Measurements from ENCODE around the gene COQ8A.
"Not testable (repeated sequence)": the region's sequence is repeated elsewhere in the genome, so short reads cannot be mapped to it uniquely, and the experiment has no call there.

COQ8A gene

DNA sequence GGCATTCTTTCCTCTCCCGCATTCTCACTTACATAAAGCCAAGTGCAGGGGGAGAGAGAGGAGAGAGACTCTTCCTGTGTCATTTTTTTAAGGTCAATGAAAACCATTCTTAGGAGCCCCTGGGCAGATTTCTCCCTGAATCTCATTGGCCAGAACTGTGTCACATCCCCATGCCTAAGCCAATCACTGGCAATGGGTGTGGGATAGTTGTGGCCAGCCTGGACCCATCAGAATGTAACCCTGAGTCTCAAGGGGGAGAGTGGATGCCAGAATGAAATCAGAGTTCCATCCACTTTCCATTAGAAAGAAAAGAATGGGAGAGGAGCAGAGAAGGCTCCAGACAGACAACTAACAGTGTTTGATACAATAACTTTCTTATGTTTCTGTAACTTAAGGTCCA lies 31.2 kb upstream of the COQ8A start:
- no peak for DNase-seq
- H3K4me3 Mint-ChIP-seq: no peak overlapping the region
- H3K27ac Mint-ChIP-seq: no peak overlapping the region
- H3K36me3 Mint-ChIP-seq: no peaks in the 10 kb centered on the region
- no peaks in the 10 kb centered on the region for H3K4me1 Mint-ChIP-seq
- H3K9me3 Mint-ChIP-seq: no peaks in the 10 kb centered on the region
- peaks cover 7% of the 10 kb centered on the region for H3K27me3 Mint-ChIP-seq
- CTCF ChIA-PET: no interaction called here

DNA sequence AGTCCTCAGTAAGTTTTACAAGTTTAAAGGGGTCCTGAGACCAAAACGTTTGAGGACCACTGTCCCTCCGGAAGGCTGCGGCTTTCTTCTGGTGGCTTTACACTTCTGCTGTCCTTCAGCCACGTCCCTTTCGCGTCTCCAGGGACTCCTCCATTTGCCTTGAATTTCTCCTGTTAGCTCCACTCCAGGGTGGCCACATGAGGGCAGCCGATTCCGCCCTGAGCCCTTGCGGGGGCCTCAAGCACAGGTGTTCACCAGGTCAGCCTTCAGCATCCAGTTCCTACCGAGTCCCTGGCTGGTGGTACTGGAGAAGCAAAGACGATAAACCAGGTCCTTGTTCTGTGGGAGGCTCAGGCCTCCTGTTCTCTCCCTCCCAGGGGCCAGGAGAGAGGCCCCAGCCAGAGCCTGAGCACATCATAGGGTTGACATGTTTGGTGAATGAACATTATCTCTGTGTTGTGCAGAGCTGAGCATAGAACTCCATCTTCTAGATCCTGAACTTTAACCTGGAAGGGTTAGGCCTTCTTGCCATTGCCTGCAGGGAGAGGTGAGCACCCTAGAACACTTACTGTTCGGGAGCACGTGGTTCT lies 27.4 kb upstream of the COQ8A start:
- Mint-ChIP-seq H3K27ac (no peak overlapping the region), H3K27me3 (no peaks in the 10 kb centered on the region), H3K36me3 (no peaks in the 10 kb centered on the region), H3K4me1 (peaks cover 8% of the 10 kb centered on the region), H3K9me3 (no peaks in the 10 kb centered on the region), H3K4me3 (no peak overlapping the region)
- DNase-seq: peak; percentile 63
- CTCF ChIA-PET: interaction anchor here (0.7 to 2.2 kb wide), 16 partner anchors 25 to 536 kb away, joined by 3 to 6 read pairs (median 3); no protein-coding TSS in a partner anchor

DNA sequence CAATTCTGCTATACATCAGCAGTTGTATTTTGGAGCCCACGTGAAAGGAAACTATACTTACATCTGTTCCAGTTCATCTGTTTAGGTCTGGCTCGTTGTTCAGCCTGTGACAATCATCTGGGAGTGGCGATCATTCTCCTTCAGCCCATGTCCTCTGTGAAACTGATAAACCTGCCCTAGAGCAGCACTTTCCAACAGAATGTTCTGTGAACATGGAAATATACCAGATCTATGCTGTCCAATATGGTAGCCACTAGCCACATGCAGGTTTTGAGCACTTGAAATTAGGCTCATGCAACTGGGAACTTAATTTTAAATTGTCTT lies 24.5 kb upstream of the COQ8A start:
- H3K36me3 Mint-ChIP-seq: no peaks in the 10 kb centered on the region

DNA sequence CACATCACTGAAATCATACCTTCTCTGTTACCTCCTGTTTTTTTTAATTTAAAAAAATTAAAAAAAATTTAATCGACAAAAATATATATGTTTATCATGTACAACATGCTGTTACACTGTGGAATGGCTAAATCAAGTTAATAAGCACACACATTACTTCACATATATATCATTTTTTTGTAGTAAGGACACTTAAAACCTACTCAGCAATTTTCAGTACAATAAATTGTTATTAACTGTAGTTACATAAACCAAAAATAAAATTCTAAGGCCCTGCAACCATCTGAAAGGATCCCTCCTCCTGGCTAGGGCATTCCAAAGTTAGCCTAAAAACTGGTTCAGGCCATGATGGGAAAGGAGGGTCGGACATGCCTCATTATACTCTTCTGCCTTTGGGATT lies 23.6 kb upstream of the COQ8A start:
- no peak overlapping the region for H3K27ac Mint-ChIP-seq
- no peaks in the 10 kb centered on the region for H3K9me3 Mint-ChIP-seq
- H3K4me1 Mint-ChIP-seq: peaks cover 8% of the 10 kb centered on the region
- H3K27me3 Mint-ChIP-seq: no peaks in the 10 kb centered on the region
- no peak for DNase-seq
- no peaks in the 10 kb centered on the region for H3K36me3 Mint-ChIP-seq
- no peak overlapping the region for H3K4me3 Mint-ChIP-seq
- CTCF ChIA-PET: no interaction called here

More for the DNA sequence above, 24.5 kb upstream of the COQ8A start:
- DNase-seq: no peak
- Mint-ChIP-seq H3K27me3 (no peaks in the 10 kb centered on the region), H3K4me3 (no peak overlapping the region), H3K27ac (no peak overlapping the region), H3K4me1 (peaks cover 8% of the 10 kb centered on the region), H3K9me3 (no peaks in the 10 kb centered on the region)
- CTCF ChIA-PET: no interaction called here

DNA sequence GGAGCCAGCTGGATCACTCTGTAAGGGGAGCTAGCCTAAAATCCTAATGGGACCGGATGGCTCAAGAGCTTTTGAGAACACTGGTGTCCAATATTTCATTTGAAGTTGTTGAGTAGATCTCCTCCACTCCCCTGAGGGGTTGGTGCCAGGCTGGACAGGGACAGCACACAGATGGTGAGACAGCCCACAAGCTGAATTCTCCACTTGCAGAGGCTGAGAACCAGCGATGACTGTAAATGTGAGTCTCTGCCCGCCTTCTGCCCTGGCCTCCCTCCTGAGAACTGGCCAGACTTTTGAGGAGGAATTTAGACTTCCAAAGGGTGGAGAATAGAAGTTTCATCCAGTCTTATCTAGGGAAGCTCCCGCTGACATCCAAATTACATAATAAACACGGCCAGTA lies 20.5 kb upstream of the COQ8A start:
- no peak overlapping the region for H3K27ac Mint-ChIP-seq
- CTCF ChIA-PET: no interaction called here
- H3K4me1 Mint-ChIP-seq: peaks cover 4% of the 10 kb centered on the region
- H3K4me3 Mint-ChIP-seq: no peak overlapping the region
- no peaks in the 10 kb centered on the region for H3K36me3 Mint-ChIP-seq
- H3K27me3 Mint-ChIP-seq: no peaks in the 10 kb centered on the region
- H3K9me3 Mint-ChIP-seq: no peaks in the 10 kb centered on the region
- no peak for DNase-seq

DNA sequence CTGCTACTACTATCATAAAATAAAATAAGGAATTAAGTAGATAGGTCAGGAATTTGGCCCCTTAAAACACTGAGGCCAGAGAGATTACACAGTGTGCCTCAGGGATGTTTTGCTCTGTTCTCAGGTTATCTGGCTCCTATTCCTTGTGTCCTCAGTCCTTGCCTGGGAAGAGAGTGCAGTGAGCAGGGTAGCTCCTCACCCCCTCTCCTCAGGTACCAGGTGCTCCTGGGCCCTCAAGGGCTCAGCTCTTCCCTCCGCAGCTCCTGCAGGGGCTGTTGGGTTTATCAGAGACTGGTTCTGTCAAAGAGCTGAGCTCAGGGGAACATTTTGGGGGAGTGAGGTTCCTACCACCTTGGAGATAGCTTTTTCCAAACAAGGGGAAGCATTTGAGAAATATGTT lies 20.1 kb upstream of the COQ8A start:
- peaks cover 4% of the 10 kb centered on the region for H3K4me1 Mint-ChIP-seq
- no peak for DNase-seq
- H3K4me3 Mint-ChIP-seq: no peak overlapping the region
- no peaks in the 10 kb centered on the region for H3K9me3 Mint-ChIP-seq
- CTCF ChIA-PET: no interaction called here
- no peak overlapping the region for H3K27ac Mint-ChIP-seq
- no peaks in the 10 kb centered on the region for H3K27me3 Mint-ChIP-seq
- H3K36me3 Mint-ChIP-seq: no peaks in the 10 kb centered on the region

DNA sequence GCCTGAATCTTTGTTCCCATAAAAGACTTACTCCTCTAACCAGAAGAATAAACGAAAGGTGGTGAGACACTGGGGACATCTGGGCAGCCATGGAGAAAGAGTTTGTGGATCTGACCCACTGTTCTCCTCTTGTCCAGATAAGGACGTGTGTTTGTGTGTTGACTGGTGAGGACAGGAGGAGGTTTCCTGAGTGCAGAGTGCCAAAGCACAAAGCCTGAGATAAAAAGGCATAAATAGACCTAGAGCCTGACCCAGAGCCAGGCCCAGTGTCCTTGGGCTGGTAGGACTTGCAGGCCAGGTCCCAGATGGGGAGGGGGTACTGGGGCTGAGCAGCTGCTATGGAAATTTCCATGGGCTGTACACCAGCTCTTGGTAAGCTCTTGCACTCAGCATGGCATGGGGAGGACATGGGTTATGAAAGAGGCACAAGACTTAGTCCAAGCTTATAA lies 19.6 kb upstream of the COQ8A start:
- Mint-ChIP-seq H3K4me1 (no peaks in the 10 kb centered on the region), H3K36me3 (no peaks in the 10 kb centered on the region), H3K4me3 (no peak overlapping the region), H3K27me3 (no peaks in the 10 kb centered on the region), H3K9me3 (no peaks in the 10 kb centered on the region), H3K27ac (no peak overlapping the region)
- DNase-seq: no peak
- CTCF ChIA-PET: no interaction called here

DNA sequence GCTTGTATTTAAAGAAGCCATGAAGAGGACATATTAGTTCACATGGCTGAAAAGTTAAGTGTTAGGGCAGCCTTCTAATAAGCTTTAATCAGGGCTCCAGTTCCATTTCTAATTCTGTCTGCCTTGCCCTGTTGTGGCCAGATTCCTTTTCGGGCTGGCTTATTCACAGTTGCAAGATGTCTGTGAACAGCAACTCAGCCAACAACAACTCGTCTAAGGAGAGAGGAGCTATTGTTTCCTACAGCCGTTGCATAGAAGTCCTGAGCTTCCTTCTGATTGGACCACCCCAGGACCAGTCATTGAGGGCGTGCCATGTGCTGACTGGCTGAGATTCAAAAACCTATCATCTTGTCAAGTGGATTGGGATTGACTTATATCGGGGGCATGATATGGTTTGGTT lies 18.6 kb upstream of the COQ8A start:
- Mint-ChIP-seq H3K4me1 (no peaks in the 10 kb centered on the region), H3K4me3 (no peak overlapping the region)
- CTCF ChIA-PET: no interaction called here

DNA sequence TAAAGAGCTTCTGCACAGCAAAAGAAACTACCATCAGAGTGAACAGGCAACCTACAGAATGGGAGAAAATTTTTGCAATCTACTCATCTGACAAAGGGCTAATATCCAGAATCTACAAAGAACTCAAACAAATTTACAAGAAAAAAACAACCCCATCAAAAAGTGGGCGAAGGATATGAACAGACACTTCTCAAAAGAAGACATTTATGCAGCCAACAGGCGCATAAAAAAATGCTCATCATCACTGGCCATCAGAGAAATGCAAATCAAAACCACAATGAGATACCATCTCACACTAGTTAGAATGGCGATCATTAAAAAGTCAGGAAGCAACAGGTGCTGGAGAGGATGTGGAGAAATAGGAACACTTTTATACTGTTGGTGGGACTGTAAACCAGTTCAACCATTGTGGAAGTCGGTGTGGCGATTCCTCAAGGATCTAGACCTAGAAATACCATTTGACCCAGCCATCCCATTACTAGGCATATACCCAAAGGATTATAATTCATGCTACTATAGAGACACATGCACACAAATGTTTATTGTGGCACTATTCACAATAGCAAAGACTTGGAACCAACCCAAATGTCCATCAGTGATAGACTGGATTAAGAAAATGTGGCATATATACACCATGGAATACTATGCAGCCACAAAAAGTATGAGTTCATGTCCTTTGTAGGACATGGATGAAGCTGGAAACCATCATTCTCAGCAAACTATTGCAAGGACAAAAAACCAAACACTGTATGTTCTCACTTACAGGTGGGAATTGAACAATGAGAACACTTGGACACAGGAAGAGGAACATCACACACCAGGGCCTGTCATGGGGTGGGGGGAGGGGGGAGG lies 10.6 kb upstream of the COQ8A start:
- H3K27ac Mint-ChIP-seq, H3K4me1 Mint-ChIP-seq, H3K27me3 Mint-ChIP-seq, DNase-seq, CTCF ChIA-PET, H3K36me3 Mint-ChIP-seq, H3K4me3 Mint-ChIP-seq, H3K9me3 Mint-ChIP-seq: not testable (repeated sequence)

More for the DNA sequence above, 18.6 kb upstream of the COQ8A start:
- Mint-ChIP-seq H3K27ac (no peak overlapping the region), H3K27me3 (peaks cover 1% of the 10 kb centered on the region), H3K36me3 (no peaks in the 10 kb centered on the region), H3K9me3 (no peaks in the 10 kb centered on the region)
- DNase-seq: no peak

DNA sequence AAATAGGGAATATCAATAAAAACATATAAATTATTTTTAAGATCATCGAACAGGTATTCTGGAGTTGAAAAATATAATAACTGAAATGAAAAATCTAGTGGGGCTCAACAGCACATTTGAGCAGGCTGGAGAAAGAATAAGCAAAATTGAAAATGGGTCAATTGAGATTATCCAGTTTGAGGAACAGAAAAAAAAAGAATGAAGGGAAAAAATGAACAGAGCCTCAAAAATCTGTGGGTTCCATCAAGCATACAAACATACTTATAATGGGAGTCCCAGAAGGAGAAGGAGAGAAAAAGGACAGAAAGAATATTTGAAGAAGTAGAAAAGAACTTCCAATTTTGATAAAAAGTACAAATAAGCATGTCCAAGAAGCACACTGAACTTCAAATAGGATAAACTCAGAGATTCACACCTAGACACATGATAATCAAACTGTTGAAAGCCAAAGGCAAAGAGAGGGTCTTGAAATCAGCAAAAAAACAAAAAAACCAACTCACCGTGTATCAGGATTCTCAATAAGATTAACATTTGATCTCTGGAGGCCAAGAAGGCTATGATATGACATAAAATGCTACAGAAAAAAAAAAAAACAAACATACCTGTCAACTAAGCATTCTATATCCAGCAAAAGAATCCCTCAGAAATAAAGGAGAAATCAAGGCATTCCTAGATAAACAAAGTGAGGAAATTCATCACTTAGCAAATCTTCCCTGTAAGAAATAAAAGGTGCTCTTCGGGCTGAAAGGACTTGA lies 5.4 kb upstream of the COQ8A start:
- Mint-ChIP-seq H3K9me3 (peaks cover 18% of the 10 kb centered on the region), H3K27me3 (peaks cover under 1% of the 10 kb centered on the region), H3K27ac (no peak overlapping the region), H3K4me1 (peaks cover 21% of the 10 kb centered on the region), H3K36me3 (peaks cover 12% of the 10 kb centered on the region), H3K4me3 (no peak overlapping the region)
- DNase-seq: no peak
- CTCF ChIA-PET: no interaction called here

DNA sequence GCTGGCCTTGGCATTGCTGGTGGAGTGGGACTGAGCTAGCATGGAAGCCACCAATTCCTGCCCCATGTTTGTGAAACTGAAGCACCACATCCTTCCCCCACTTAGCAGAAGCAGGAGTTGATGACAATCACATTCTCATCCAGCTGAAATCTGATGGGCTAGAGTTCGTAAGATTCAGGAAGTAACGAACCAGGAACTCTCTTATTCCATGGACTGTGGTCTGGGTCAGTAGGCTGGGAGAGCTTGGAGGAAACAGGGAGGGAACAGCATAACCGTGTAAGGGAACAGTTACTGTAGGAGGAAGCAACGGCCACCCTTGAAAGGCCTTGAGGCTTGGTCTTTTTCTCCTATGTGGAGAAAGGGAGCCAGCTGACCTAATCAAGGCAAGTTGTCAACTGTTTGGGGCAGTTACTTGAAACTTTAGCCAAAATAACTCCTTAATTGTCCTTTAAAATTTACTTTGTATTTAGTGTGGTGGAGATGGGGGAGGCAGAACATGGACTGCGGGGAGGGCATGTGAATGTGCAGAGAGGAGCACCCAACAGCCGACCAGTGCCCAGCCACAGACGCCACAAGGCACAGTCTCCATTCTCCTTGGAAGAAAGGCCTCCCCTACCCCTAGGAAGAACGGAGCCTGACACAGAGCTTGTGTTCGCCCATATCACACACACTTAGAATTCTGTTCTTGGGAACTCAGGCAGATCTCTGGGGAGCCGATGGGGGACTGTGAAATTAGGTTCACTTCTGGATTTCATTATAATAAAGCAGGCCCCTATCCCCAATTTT lies 2.0 kb upstream of the COQ8A start:
- CTCF ChIA-PET: interaction anchor here (1.3 to 1.4 kb wide), 3 partner anchors 25 to 109 kb away, joined by 3 to 6 read pairs (median 4); no protein-coding TSS in a partner anchor
- H3K27ac Mint-ChIP-seq: peak overlapping the region; percentile 98
- H3K9me3 Mint-ChIP-seq: peaks cover 18% of the 10 kb centered on the region
- peaks cover 3% of the 10 kb centered on the region for H3K27me3 Mint-ChIP-seq
- H3K36me3 Mint-ChIP-seq: peaks cover 13% of the 10 kb centered on the region
- H3K4me1 Mint-ChIP-seq: peaks cover 39% of the 10 kb centered on the region
- no peak for DNase-seq
- H3K4me3 Mint-ChIP-seq: peak overlapping the region; percentile 81

DNA sequence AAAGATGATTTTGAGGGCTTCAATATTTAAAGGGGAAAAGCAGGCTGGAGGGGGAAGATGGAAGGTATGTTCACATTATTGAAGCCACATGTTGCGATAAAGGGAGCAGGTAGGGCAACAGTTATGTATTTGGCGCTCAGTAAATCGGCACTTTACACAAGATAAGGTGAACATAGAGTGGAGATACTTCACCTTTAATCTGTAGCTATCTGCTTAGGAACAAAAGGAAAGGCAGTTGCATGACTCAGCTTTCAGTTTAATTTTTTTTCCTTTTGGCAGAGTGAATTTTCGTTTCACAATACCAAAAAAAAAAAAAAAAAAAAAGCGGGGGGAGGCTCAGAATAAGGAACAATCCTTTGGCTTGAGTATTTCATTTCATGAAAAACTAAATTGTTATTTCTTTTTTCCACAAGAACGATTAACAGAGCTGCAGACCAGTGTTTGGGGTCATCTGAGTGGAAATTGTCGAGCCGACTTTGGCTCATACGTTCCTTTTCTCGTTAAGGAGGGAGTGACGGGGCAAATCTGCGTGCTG lies 1.1 kb upstream of the COQ8A start:
- H3K4me1 Mint-ChIP-seq: peaks cover 46% of the 10 kb centered on the region
- CTCF ChIA-PET: interaction anchor here (1.1 to 1.4 kb wide), 3 partner anchors 26 to 112 kb away, joined by 3 to 6 read pairs (median 4); no protein-coding TSS in a partner anchor
- peaks cover 3% of the 10 kb centered on the region for H3K27me3 Mint-ChIP-seq
- peak overlapping the region; percentile 81 for H3K4me3 Mint-ChIP-seq
- peaks cover 18% of the 10 kb centered on the region for H3K9me3 Mint-ChIP-seq
- DNase-seq: no peak
- peaks cover 13% of the 10 kb centered on the region for H3K36me3 Mint-ChIP-seq
- H3K27ac Mint-ChIP-seq: peak overlapping the region; percentile 98

DNA sequence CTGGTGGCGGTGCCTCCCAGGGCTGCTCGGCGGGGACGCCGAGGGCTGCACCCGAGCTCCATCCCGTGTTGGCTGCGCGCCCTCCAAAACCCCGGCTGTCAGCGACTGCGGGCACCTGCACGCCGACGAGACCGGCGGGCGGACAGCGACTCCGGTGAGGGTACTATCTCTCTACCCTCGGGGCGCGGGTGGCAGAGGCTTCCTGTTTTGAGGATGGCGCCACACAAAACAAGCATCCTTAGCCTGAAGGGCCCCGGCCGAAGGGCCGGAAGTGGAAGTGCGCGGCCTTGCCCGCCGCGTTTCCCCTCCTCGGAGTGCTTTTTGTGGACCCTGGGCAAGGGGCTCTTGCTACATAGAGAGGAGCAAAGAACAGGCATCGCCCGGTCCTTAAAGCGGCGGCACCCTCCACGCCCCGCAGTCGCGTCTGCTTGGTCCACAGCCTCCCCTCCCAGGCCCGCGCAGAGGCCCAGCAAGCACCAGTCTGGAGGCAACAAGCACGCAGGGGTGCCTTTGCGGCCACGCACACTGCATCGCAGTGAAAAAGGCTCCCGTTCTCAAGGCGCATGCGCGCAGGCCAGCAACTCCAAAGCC lies 561 bp upstream of the COQ8A start:
- peak; percentile 80 for DNase-seq
- Mint-ChIP-seq H3K27ac (peak overlapping the region; percentile 98), H3K9me3 (peaks cover 13% of the 10 kb centered on the region), H3K36me3 (peaks cover 12% of the 10 kb centered on the region), H3K4me1 (peaks cover 46% of the 10 kb centered on the region), H3K27me3 (peaks cover 3% of the 10 kb centered on the region), H3K4me3 (peak overlapping the region; percentile 81)
- CTCF ChIA-PET: interaction anchor here (1.1 to 1.4 kb wide), 3 partner anchors 27 to 113 kb away, joined by 3 to 6 read pairs (median 4); no protein-coding TSS in a partner anchor

All from activated naive CD4-positive, alpha-beta T cell treated with anti-CD3 and anti-CD28 coated beads, Interleukin-2, amount 10 ng/mL, durations not matched to agents 7 days and 5 days (primary cell).